Pancreas (tissue), 10 donors: ENCODE data around the gene UROS. TPM values are rescaled to one million over a fixed set of nuclear protein-coding genes. Genes with fewer than 3 reads are reported as not detected.

Source experiments
- ATAC-seq, 4 donors: fragments of 200-7000 bp; cut with Tn5 transposase; one replicate each; pipeline versions ENCODE4 v1.8.0 to v1.9.1; 2020; ENCODE audit warnings: mild to moderate bottlenecking in 4 of 4, moderate library complexity in 4 of 4
- DNase-seq, 6 donors: peaks; one replicate each; pipeline ENCODE4 v3.0.0-alpha.2; 2020
- FAIRE-seq: peaks from 2 replicates; lab custom pipeline; 2012; peaks lifted over from hg19 to GRCh38; lab: Jason Lieb, UNC
- H3K27ac ChIP-seq, 4 donors: fragments of 200-600 bp; sonication (generic); 1 replicate in 3 of 4; 2 replicates in 1 of 4; pipeline versions ENCODE4 v1.5.0 to v1.8.0; 2020
- H3K27me3 ChIP-seq, 4 donors: fragments of 200-600 bp; one replicate each; pipeline ENCODE4 v1.8.0; 2021
- H3K36me3 ChIP-seq, 3 donors: fragments of 200-600 bp; sonication (generic) in 1 of 3; one replicate each; pipeline versions ENCODE4 v1.5.0 to v1.8.0; 2020 to 2021
- H3K4me1 ChIP-seq, 3 donors: fragments of 200-600 bp; one replicate each; pipeline ENCODE4 v1.8.0; 2021
- H3K4me3 ChIP-seq, 4 donors: fragments of 200-600 bp; sonication (generic) in 2 of 4; one replicate each; pipeline versions ENCODE4 v1.5.0 to v1.8.0; 2020 to 2021
- H3K9me3 ChIP-seq, 4 donors: fragments of 200-600 bp; one replicate each; pipeline ENCODE4 v1.8.0; 2021
- WGBS, 2 donors: extraction: QIAGEN DNeasy Blood & Tissue Kit; methylation state at CpG; one replicate each; pipeline ENCODE4 v1.1.7; 2013; 5-methylcytosine and 5-hydroxymethylcytosine counted together
- intact Hi-C, 3 donors: fragments of 100-400 bp; cut with DNase I; formaldehyde crosslinking; loops; one replicate each; pipeline versions ENCODE4 v1.11.1 to v1.14.2; 2022
- polyA plus RNA-seq, 2 donors: library from polyadenylated mRNA; stranded (reverse); fragments of 200-250 nt; gene quantifications; one replicate each; pipeline ENCODE4 v1.2.3, GENCODE V29; 2013
- total RNA-seq, 6 donors: library from RNA; stranded (reverse); fragmentation: NEBNext Ultra II Directional in 4 of 6; extraction: Animal tissue kit (Norgen Biotek cat#: 25700) in 4 of 6; gene quantifications; one replicate each; pipeline versions ENCODE4 v1.2.1 to v1.2.4, GENCODE V29; 2021 to 2023
- TF ChIP-seq, protein P1 (sequence below), 4 donors: fragments of 200-600 bp; sonication (generic) in 3 of 4; IDR thresholded peaks; one replicate each; pipeline versions ENCODE4 v1.5.0 to v1.8.0; 2021; ENCODE audit warnings: antibody characterized with exemption in 4 of 4
- donor health status: healthy with polysubstance abuse.
- donor health status: DM: no; HTN: no; CAD: no; lungs with moderate emphysema.
- donor health status: DM: no; HTN: no; CAD: no.
- donor health status: control.
- donor health status: control.
- donor health status: Bipolar disorder and iron deficiency.
- donor health status: DM: yes; HTN: yes; CAD: no.
- donor health status: DM: no; HTN: no; CAD: no.
- donor health status: DM: no; HTN: no; CAD: no.
- donor health status: DM: yes; HTN: yes; CAD: no.

The UROS gene
- total and polyA plus RNA-seq, 8 donors: 12.8 to 34.4 (median 19.0) TPM

GRCh38 chr10:125817337-125817946, 5.6 kb downstream of the UROS start:
- H3K27me3 ChIP-seq: no peaks in the 10 kb centered on the region
- H3K9me3 ChIP-seq: no peaks in the 10 kb centered on the region
- TF ChIP-seq, protein P1, sequence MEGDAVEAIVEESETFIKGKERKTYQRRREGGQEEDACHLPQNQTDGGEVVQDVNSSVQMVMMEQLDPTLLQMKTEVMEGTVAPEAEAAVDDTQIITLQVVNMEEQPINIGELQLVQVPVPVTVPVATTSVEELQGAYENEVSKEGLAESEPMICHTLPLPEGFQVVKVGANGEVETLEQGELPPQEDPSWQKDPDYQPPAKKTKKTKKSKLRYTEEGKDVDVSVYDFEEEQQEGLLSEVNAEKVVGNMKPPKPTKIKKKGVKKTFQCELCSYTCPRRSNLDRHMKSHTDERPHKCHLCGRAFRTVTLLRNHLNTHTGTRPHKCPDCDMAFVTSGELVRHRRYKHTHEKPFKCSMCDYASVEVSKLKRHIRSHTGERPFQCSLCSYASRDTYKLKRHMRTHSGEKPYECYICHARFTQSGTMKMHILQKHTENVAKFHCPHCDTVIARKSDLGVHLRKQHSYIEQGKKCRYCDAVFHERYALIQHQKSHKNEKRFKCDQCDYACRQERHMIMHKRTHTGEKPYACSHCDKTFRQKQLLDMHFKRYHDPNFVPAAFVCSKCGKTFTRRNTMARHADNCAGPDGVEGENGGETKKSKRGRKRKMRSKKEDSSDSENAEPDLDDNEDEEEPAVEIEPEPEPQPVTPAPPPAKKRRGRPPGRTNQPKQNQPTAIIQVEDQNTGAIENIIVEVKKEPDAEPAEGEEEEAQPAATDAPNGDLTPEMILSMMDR (IDR thresholded peaks at IDR 0.05): no peak
- no peak for ATAC-seq
- DNase-seq: no peak
- H3K27ac ChIP-seq: no peak overlapping the region
- peaks cover 0 to 7% (median 6%) of the 10 kb centered on the region in 3 donors for H3K4me1 ChIP-seq
- no peak for FAIRE-seq
- H3K36me3 ChIP-seq: peaks cover 0 to 8% (median 0%) of the 10 kb centered on the region in 3 donors
- H3K4me3 ChIP-seq: no peak overlapping the region
- intact Hi-C loops: no loop called here
- 79 to 81% methylated on average over 6 of the region's 6 CpGs for WGBS, 2 donors

GRCh38 chr10:125816548-125816947, 6.5 kb downstream of the UROS start:
- Histone ChIP-seq H3K27me3 (no peaks in the 10 kb centered on the region), H3K36me3 (peaks cover 0 to 8% (median 0%) of the 10 kb centered on the region in 3 donors), H3K9me3 (no peaks in the 10 kb centered on the region), H3K4me3 (no peak overlapping the region), H3K4me1 (peaks cover 7 to 10% (median 8%) of the 10 kb centered on the region in 3 donors), H3K27ac (no peak overlapping the region)
- 68 to 73% methylated on average over 4 of the region's 4 CpGs for WGBS, 2 donors
- no peak for DNase-seq
- no peak for FAIRE-seq
- TF ChIP-seq, protein P1 (IDR thresholded peaks at IDR 0.05): no peak
- no peak for ATAC-seq
- intact Hi-C loops: no loop called here

GRCh38 chr10:125815764-125816163, 7.3 kb downstream of the UROS start:
- TF ChIP-seq, protein P1 (IDR thresholded peaks at IDR 0.05): no peak
- Histone ChIP-seq H3K27ac (no peak overlapping the region), H3K27me3 (no peaks in the 10 kb centered on the region), H3K9me3 (no peaks in the 10 kb centered on the region), H3K4me3 (no peak overlapping the region), H3K36me3 (peaks cover 0 to 8% (median 0%) of the 10 kb centered on the region in 3 donors), H3K4me1 (peaks cover 7 to 10% (median 10%) of the 10 kb centered on the region in 3 donors)
- 0 to 52% methylated on average over 1 of the region's 1 CpG for WGBS, 2 donors
- intact Hi-C loops: no loop called here
- DNase-seq: no peak
- no peak for ATAC-seq
- FAIRE-seq: no peak

- Histone ChIP-seq H3K27me3 (no peaks in the 10 kb centered on the region), H3K9me3 (no peaks in the 10 kb centered on the region), H3K4me1 (peaks cover 7 to 10% (median 10%) of the 10 kb centered on the region in 3 donors), H3K36me3 (peaks cover 0 to 8% (median 0%) of the 10 kb centered on the region in 3 donors), H3K4me3 (no peak overlapping the region), H3K27ac (no peak overlapping the region)
- ATAC-seq (peak in 2 of 4 donors; percentile 40 to 66), FAIRE-seq (no peak), DNase-seq (peak in 2 of 6 donors; percentile 27 to 38)
- 48 to 55% methylated on average over 1 of the region's 1 CpG for WGBS, 2 donors
- TF ChIP-seq, protein P1 (IDR thresholded peaks at IDR 0.05): no peak
- intact Hi-C loops: no loop called here
Measured at GRCh38 chr10:125812128-125812750, 10.8 kb downstream of the UROS start.

DNA sequence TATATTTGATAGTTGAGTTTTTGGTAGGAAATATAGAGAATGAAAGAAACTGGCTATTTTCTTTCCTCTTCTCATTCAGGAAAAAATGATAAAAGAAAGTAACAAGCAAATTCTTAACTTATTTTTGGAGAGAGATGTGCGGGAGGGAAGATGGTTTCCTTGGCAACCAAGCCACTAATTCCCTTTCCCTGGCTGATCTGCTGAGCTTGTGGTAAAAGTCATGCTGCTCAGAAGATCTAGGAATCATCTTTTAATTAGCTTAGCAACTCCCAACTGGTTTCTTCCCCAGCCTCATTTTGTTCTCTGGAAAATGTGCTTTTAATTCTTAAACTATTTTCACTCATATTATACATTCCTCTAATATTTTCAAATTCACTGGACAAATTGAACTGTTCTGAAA, 11.8 kb downstream of the UROS start:
- FAIRE-seq: no peak
- DNase-seq: no peak
- 91 to 100% methylated on average over 1 of the region's 1 CpG for WGBS, 2 donors

More for the DNA sequence above, 11.8 kb downstream of the UROS start:
- Histone ChIP-seq H3K27ac (no peak overlapping the region), H3K27me3 (no peaks in the 10 kb centered on the region), H3K4me1 (peaks cover 7 to 10% (median 10%) of the 10 kb centered on the region in 3 donors), H3K4me3 (no peak overlapping the region), H3K36me3 (peaks cover 0 to 14% (median 0%) of the 10 kb centered on the region in 3 donors), H3K9me3 (no peaks in the 10 kb centered on the region)
- TF ChIP-seq, protein P1 (IDR thresholded peaks at IDR 0.05): no peak
- intact Hi-C loops: no loop called here
- ATAC-seq: no peak
